ENCODE measurements around the gene EFCAB6. TPM values are rescaled to one million over a fixed set of nuclear protein-coding genes. Genes with fewer than 3 reads are reported as not detected.

The EFCAB6 gene
- total and polyA plus RNA-seq, 2 of the 4 experiments (the other 2 are of a cell fraction), result 0.44 to 1.1 TPM

- Histone ChIP-seq H4K91ac (ENCODE audit: insufficient read depth, low read depth, low read length) (no peak overlapping the region), H3K27me3 (ENCODE audit: control insufficient read depth, insufficient read depth, low read length) (peaks cover under 1% of the 10 kb centered on the region; the same call in 1 of the 2 replicates), H2AK9ac (replicated peaks; ENCODE audit: low read depth, low read length, poor library complexity) (no peak overlapping the region), H3K4me1 (ENCODE audit: control insufficient read depth, insufficient read depth, low read length) (no peaks in the 10 kb centered on the region), H3K14ac (replicated peaks; ENCODE audit: low read depth, low read length) (no peak overlapping the region), H3K56ac (ENCODE audit: extremely low read depth, insufficient read depth, low read length) (no peak overlapping the region), H3K4me2 (ENCODE audit: low read depth, low read length) (no peak overlapping the region), H4K8ac (ENCODE audit: low read depth in 2 of 2, low read length in 2 of 2) (no peak overlapping the region), H3K79me1 (ENCODE audit: low read depth in 1 of 2, low read length in 2 of 2) (no peaks in the 10 kb centered on the region), H3K23ac (ENCODE audit: low read depth, low read length) (no peak overlapping the region), H2BK20ac (ENCODE audit: low read depth, low read length) (no peak overlapping the region), H3K36me3 (ENCODE audit: control insufficient read depth, insufficient read depth, low read length) (no peaks in the 10 kb centered on the region), H4K20me1 (ENCODE audit: insufficient read depth, low read length) (no peaks in the 10 kb centered on the region), H3K27ac (ENCODE audit: insufficient read depth, low read length) (no peak overlapping the region), H2BK120ac (ENCODE audit: low read depth, low read length) (no peak overlapping the region), H3K9me1 (ENCODE audit: insufficient read depth, low read length) (no peaks in the 10 kb centered on the region), H3K18ac (ENCODE audit: low read depth, low read length) (no peak overlapping the region), H2AFZ (replicated peaks; ENCODE audit: low read length, poor library complexity) (no peak overlapping the region), H3K9ac (ENCODE audit: low read depth, low read length) (no peak overlapping the region), H4K5ac (ENCODE audit: low read depth, low read length) (no peak overlapping the region), H2AK5ac (ENCODE audit: low read depth, low read length) (no peak overlapping the region), H2BK15ac (ENCODE audit: low read depth, low read length) (no peak overlapping the region), H3K9me3 (ENCODE audit: control insufficient read depth, insufficient read depth, low read length) (no peaks in the 10 kb centered on the region; the same call in 1 of the 2 replicates), H3K4ac (ENCODE audit: low read depth, low read length) (no peak overlapping the region), H3K4me3 (ENCODE audit: insufficient read depth, low read depth, low read length) (no peak overlapping the region), H2BK5ac (ENCODE audit: low read depth, low read length, poor library complexity, severe bottlenecking) (no peak overlapping the region)
- no TSS peak for BruUV-seq (replicated peaks)
- ChIA-PET POLR2A (ENCODE audit: unreplicated experiment) (no interaction called here), CTCF (no interaction called here)
- WGBS, 2 experiments (ENCODE audit: extremely low coverage in 2 of 2, insufficient read length in 1 of 2), result 57% methylated on average over 3 of the region's 11 CpGs; no CpG with 5 or more reads in 1 of the 2 experiments
- no peak for DNase-seq
- no peak for TF ChIP-seq MAZ (IDR thresholded peaks at IDR 0.05; ENCODE audit: borderline replicate concordance, low read depth, low read length)
- TF ChIP-seq RFX5 (IDR thresholded peaks at IDR 0.05; ENCODE audit: low read depth, low read length), result no peak
- TF ChIP-seq USF2 (IDR thresholded peaks at IDR 0.05; ENCODE audit: low read depth, low read length), result no peak
- TF ChIP-seq FOS (IDR thresholded peaks at IDR 0.05; ENCODE audit: low read depth, low read length), result no peak
- no peak for TF ChIP-seq RAD21 (IDR thresholded peaks at IDR 0.05; ENCODE audit: low read length)
- no peak for TF ChIP-seq ELK1 (IDR thresholded peaks at IDR 0.05; ENCODE audit: borderline replicate concordance, low read depth, low read length)
- TF ChIP-seq CEBPB (IDR thresholded peaks at IDR 0.05; ENCODE audit: low read depth, low read length), result no peak
- TF ChIP-seq BHLHE40 (IDR thresholded peaks at IDR 0.05; ENCODE audit: low read depth, low read length), result no peak
- TF ChIP-seq NFE2L2 (IDR thresholded peaks at IDR 0.05; ENCODE audit: low read depth, low read length), result no peak
- no peak for TF ChIP-seq MXI1 (IDR thresholded peaks at IDR 0.05; ENCODE audit: borderline replicate concordance, low read depth, low read length)
- no peak for TF ChIP-seq MAFK (IDR thresholded peaks at IDR 0.05; ENCODE audit: low read depth, low read length)
- dilution Hi-C loops (cut with HindIII; ENCODE audit: low sequenced_read_pairs, unreplicated experiment) (no loop called here), intact Hi-C loops (cut with micrococcal nuclease) (no loop called here), in situ Hi-C loops (cut with MboI; ENCODE audit: low sequenced_read_pairs) (no loop called here)
- no peak for ATAC-seq (ENCODE audit: low read depth)
Observed at GRCh38 chr22:43642319-43643206, 169.5 kb downstream of the EFCAB6 start.
